HepG2 (cell line): ENCODE data around the gene PRRT1. TPM values are rescaled to one million over a fixed set of nuclear protein-coding genes. Genes with fewer than 3 reads are reported as not detected.

Experiments
- ATAC-seq: fragments of 200-7000 bp; cut with Tn5 transposase; 3 replicates; pipeline ENCODE4 v1.9.1; 2020; ENCODE audit warnings: mild to moderate bottlenecking, moderate library complexity
- BruUV-seq: library from RNA; stranded (reverse); fragments of 400-500 nt; replicated peaks from 2 replicates; lab custom pipeline; 2021; lab: Mats Ljungman, UMichigan
- CTCF ChIA-PET: fragments of 300-600 bp; formaldehyde crosslinking; extraction: SDS; loops from one replicate; lab custom pipeline; 2021; ENCODE audit warnings: low total read pairs, inconsistent platforms, low intra/inter-chr PET ratio; lab: Yijun Ruan, JAX
- POLR2A ChIA-PET: fragments of 350-600 bp; sonication (Branson Sonifier 250); formaldehyde crosslinking; loops from one replicate; lab custom pipeline; 2020; ENCODE audit warnings: antibody characterized with exemption, inconsistent platforms; lab: Yijun Ruan, JAX
- DNase-seq: peaks from one replicate; pipeline ENCODE4 v3.0.0-alpha.2; 2015; ENCODE audit warnings: low spot score
- FAIRE-seq: peaks from 3 replicates; lab custom pipeline; 2011; peaks lifted over from hg19 to GRCh38; lab: Jason Lieb, UNC
- H2AFZ ChIP-seq: one replicate; pipeline ENCODE4 v1.6.1; 2011; ENCODE audit warnings: low read length, inconsistent platforms
- H3K27ac ChIP-seq: fragments of 300-600 bp; 3 replicates; pipeline ENCODE4 v1.8.0; 2011; ENCODE audit warnings: mixed run types, mild to moderate bottlenecking, mixed read lengths, low read length, inconsistent platforms; ENCODE audit not compliant: insufficient read depth; ENCODE audit errors: extremely low read length
- H3K27me3 ChIP-seq, 2 experiments: fragments of 200-600 bp in 1 of 2; 2 replicates in 1 of 2; 3 replicates in 1 of 2; pipeline versions ENCODE4 v1.6.0 to v1.8.0; 2011; ENCODE audit warnings: low read length in 2 of 2, mild to moderate bottlenecking in 2 of 2, moderate library complexity in 2 of 2, inconsistent platforms in 1 of 2; ENCODE audit not compliant: insufficient read depth in 2 of 2, control insufficient read depth in 1 of 2
- H3K36me3 ChIP-seq, 2 experiments: fragments of 200-600 bp in 1 of 2; replicated peaks in 1 of 2; 2 replicates in 1 of 2; 3 replicates in 1 of 2; pipeline versions ENCODE4 v1.5.1 to v1.8.0; 2011; ENCODE audit warnings: low read length in 2 of 2, inconsistent platforms in 1 of 2; ENCODE audit not compliant: insufficient read depth in 2 of 2, control insufficient read depth in 1 of 2
- H3K4me1 ChIP-seq: 2 replicates; pipeline ENCODE4 v1.5.1; 2012; ENCODE audit warnings: low read length, inconsistent platforms; ENCODE audit not compliant: insufficient read depth
- H3K4me2 ChIP-seq: 2 replicates; pipeline ENCODE4 v1.6.0; 2011; ENCODE audit warnings: low read depth, low read length, inconsistent platforms
- H3K4me3 ChIP-seq, 3 experiments: fragments of 200-600 bp in 1 of 3; sonication (generic), shearing (Covaris generic) in 1 of 3; replicated peaks in 1 of 3; 2 replicates each; pipeline ENCODE4 v1.5.1; 2011 to 2016; ENCODE audit warnings: low read length in 3 of 3, inconsistent platforms in 2 of 3, low read depth in 2 of 3, mild to moderate bottlenecking in 2 of 3, control low read depth in 1 of 3, mixed read lengths in 1 of 3; ENCODE audit not compliant: insufficient read depth in 1 of 3
- H3K79me2 ChIP-seq: one replicate; pipeline ENCODE4 v1.6.1; 2011; ENCODE audit warnings: low read length, inconsistent platforms; ENCODE audit not compliant: insufficient read depth
- H3K9ac ChIP-seq: 2 replicates; pipeline ENCODE4 v1.6.0; 2011; ENCODE audit warnings: mild to moderate bottlenecking, low read depth, low read length, inconsistent platforms; ENCODE audit not compliant: insufficient read depth
- H3K9me3 ChIP-seq: 2 replicates; pipeline ENCODE4 v1.5.1; 2012; ENCODE audit warnings: mild to moderate bottlenecking, low read length
- H4K20me1 ChIP-seq: 2 replicates; pipeline ENCODE4 v1.6.0; 2011; ENCODE audit warnings: inconsistent platforms, mild to moderate bottlenecking, low read length, moderate library complexity; ENCODE audit not compliant: insufficient read depth
- ETS1 ChIP-seq: sonication (generic); formaldehyde crosslinking; IDR thresholded peaks from 2 replicates; pipeline ENCODE4 v1.4.0; 2020; ENCODE audit warnings: missing genetic modification reagents
- HCFC1 ChIP-seq: fragments of 150-350 bp; IDR thresholded peaks from 2 replicates; pipeline ENCODE4 v1.6.1; 2014; ENCODE audit warnings: low read depth, low read length
- HMGXB4 ChIP-seq, 2 experiments: sonication (generic) in 1 of 2; formaldehyde crosslinking in 1 of 2; IDR thresholded peaks; 2 replicates each; pipeline versions ENCODE4 v1.4.0 to v1.6.1; 2018 to 2020; ENCODE audit warnings: missing genetic modification reagents in 2 of 2, borderline replicate concordance in 1 of 2, low read depth in 1 of 2, mild to moderate bottlenecking in 1 of 2, missing biosample characterization in 1 of 2
- ISL2 ChIP-seq: sonication (generic); formaldehyde crosslinking; IDR thresholded peaks from 2 replicates; pipeline ENCODE4 v1.5.0; 2020; ENCODE audit warnings: missing genetic modification reagents
- MXD3 ChIP-seq: IDR thresholded peaks from 2 replicates; pipeline ENCODE4 v1.6.1; 2016; ENCODE audit warnings: mild to moderate bottlenecking, missing biosample characterization, missing genetic modification reagents
- RFX1 ChIP-seq: fragments of 450-650 bp; IDR thresholded peaks from 2 replicates; pipeline ENCODE4 v1.6.1; 2017
- ZBTB43 ChIP-seq: sonication (generic); formaldehyde crosslinking; conservative IDR thresholded peaks from 2 replicates; pipeline ENCODE4 v1.4.0; 2020; ENCODE audit warnings: missing genetic modification reagents
- ZNF224 ChIP-seq: sonication (generic); formaldehyde crosslinking; IDR thresholded peaks from 2 replicates; pipeline ENCODE4 v1.5.0; 2020; ENCODE audit warnings: mild to moderate bottlenecking, missing genetic modification reagents
- ZNF230 ChIP-seq: sonication (generic); formaldehyde crosslinking; IDR thresholded peaks from 2 replicates; pipeline ENCODE4 v1.4.0; 2020; ENCODE audit warnings: mild to moderate bottlenecking, missing genetic modification reagents
- ZNF44 ChIP-seq: sonication (generic); formaldehyde crosslinking; IDR thresholded peaks from 2 replicates; pipeline ENCODE4 v1.5.1; 2020; ENCODE audit warnings: mild to moderate bottlenecking, missing genetic modification reagents
- ZNF607 ChIP-seq: sonication (generic); formaldehyde crosslinking; IDR thresholded peaks from 2 replicates; pipeline ENCODE4 v1.5.1; 2020; ENCODE audit warnings: missing genetic modification reagents, mild to moderate bottlenecking, borderline replicate concordance
- ZNF784 ChIP-seq: sonication (generic); formaldehyde crosslinking; IDR thresholded peaks from 2 replicates; pipeline ENCODE4 v1.5.1; 2020; ENCODE audit warnings: missing genetic modification reagents, mild to moderate bottlenecking, borderline replicate concordance
- WGBS: methylation state at CpG from one replicate; pipeline ENCODE4 v1.1.6; 2017; ENCODE audit warnings: low lambda C conversion rate; 5-methylcytosine and 5-hydroxymethylcytosine counted together
- in situ Hi-C: cut with HindIII; loops from 2 replicates; pipeline ENCODE4 v1.10.0; 2017; ENCODE audit warnings: low pct_unique_long_range_greater_than_20kb; ENCODE audit not compliant: extremely low pct_ligation_motif_present
- intact Hi-C: fragments of 100-400 bp; cut with micrococcal nuclease; formaldehyde crosslinking; loops from one replicate; pipeline ENCODE4 v1.10.0; 2022; ENCODE audit not compliant: unreplicated experiment
- polyA plus RNA-seq, 8 experiments: library from polyadenylated mRNA; depleted of rRNA in 3 of 8; stranded (reverse) in 7 of 8; unstranded in 1 of 8; fragments of >200 nt; fragmentation: Illumina TruSeq in 4 of 8; extraction: Trizol in 4 of 8; gene quantifications; 2 replicates each; pipeline versions ENCODE4 v1.2.1 to v1.2.3, GENCODE V29; 2011 to 2016; ENCODE audit warnings: low read depth in 4 of 8, missing spikeins in 1 of 8, mixed read lengths in 1 of 8; ENCODE audit not compliant: insufficient read depth in 1 of 8
- total RNA-seq, 5 experiments: library from RNA; depleted of rRNA; stranded (reverse); fragments of >200 nt; fragmentation: Illumina TruSeq; extraction: Trizol; gene quantifications; 2 replicates each; pipeline ENCODE4 v1.2.3, GENCODE V29; 2016; ENCODE audit warnings: low read depth in 1 of 5
- TF ChIP-seq, protein P1 (sequence below): sonication (generic); formaldehyde crosslinking; IDR thresholded peaks from 2 replicates; pipeline ENCODE4 v1.9.0; 2021; ENCODE audit warnings: missing genetic modification reagents, mild to moderate bottlenecking, borderline replicate concordance

The PRRT1 gene
- total and polyA plus RNA-seq, 2 of the 13 experiments (the other 11 are each of a cell fraction or from before 2014, with no cell fraction given): 0.64 to 1.4 TPM

DNA sequence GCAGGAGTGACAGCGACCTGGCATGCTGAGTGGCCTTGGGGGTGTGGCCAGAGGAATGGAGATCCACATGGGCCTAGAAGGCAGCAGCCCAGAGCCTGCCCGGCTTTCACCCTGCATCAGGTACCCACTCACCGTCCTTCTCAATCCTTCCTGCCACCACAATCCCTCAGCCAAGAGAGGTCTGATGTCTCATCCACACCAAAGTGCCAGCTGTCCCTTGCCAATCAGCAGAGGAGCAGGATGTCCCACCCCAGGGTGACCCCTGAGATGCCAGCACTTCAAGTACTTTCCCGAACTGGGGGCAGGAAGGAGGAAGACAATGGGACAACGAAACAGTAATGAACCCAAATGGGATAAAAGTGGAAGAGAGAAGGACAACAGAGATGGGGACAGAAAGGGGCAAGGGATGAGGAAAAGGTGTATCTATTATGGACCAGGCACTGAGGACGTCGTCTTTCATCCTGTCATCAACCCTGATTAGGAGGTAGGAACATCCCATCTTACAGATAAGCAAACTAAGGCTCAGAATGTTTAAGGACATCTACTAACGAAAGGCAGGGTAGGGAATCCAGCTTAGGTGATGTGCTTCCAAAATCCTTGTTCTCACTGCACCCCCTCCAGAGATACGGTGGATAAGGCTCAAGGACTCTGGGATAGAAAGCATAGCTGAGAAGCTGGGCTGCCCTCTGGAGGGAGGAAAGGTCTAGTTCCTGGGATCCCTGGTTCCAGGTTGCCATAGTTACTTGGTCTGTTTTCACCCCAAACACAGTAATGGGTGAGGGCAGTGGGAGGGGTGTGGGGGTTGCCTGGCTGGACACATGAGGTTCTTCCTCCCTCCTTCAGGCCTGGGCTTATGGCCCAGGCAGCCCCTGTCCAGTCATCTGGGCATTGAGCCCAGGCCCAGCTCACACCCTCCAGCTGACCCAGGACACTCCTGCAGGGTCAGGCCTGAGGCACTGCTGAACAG is 38.1 kb downstream of the PRRT1 start (continued):
- TF ChIP-seq HMGXB4 (CRISPR knock-in tag; IDR thresholded peaks at IDR 0.05; ENCODE audit: borderline replicate concordance in 1 of 2, low read depth in 1 of 2) (no peak), HCFC1 (no peak), MXD3 (CRISPR knock-in tag) (no peak), ZNF607 (CRISPR knock-in tag) (no peak)

- POLR2A ChIA-PET: no interaction called here
- H2AFZ ChIP-seq: no peak overlapping the region
- no peaks in the 10 kb centered on the region for H4K20me1 ChIP-seq
- H3K79me2 ChIP-seq: no peaks in the 10 kb centered on the region
- H3K4me1 ChIP-seq: peaks cover 16% of the 10 kb centered on the region
- intact Hi-C loops (no loop called here), in situ Hi-C loops (no loop called here)
- H3K27ac ChIP-seq: no peak overlapping the region
- H3K4me3 ChIP-seq: no peak overlapping the region
- peaks cover 0 to 12% of the 10 kb centered on the region in 2 experiments; a peak in 3 of 5 replicates for H3K27me3 ChIP-seq
- CTCF ChIA-PET: no interaction called here
- no peak overlapping the region for H3K9ac ChIP-seq
- WGBS: 86% methylated on average over 9 of the region's 9 CpGs
- no peaks in the 10 kb centered on the region for H3K9me3 ChIP-seq
- peaks cover 3 to 21% of the 10 kb centered on the region in 2 experiments for H3K36me3 ChIP-seq
- no peak for ATAC-seq
- FAIRE-seq: no peak
- BruUV-seq: no TSS peak
- no peak overlapping the region for H3K4me2 ChIP-seq
- DNase-seq: no peak
- TF ChIP-seq, protein P1, sequence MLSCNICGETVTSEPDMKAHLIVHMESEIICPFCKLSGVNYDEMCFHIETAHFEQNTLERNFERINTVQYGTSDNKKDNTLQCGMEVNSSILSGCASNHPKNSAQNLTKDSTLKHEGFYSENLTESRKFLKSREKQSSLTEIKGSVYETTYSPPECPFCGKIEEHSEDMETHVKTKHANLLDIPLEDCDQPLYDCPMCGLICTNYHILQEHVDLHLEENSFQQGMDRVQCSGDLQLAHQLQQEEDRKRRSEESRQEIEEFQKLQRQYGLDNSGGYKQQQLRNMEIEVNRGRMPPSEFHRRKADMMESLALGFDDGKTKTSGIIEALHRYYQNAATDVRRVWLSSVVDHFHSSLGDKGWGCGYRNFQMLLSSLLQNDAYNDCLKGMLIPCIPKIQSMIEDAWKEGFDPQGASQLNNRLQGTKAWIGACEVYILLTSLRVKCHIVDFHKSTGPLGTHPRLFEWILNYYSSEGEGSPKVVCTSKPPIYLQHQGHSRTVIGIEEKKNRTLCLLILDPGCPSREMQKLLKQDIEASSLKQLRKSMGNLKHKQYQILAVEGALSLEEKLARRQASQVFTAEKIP: no peak
- TF ChIP-seq ZNF44 (CRISPR knock-in tag) (no peak), ETS1 (CRISPR knock-in tag) (no peak), ISL2 (CRISPR knock-in tag) (no peak), ZNF784 (CRISPR knock-in tag) (no peak), RFX1 (no peak), ZNF224 (CRISPR knock-in tag) (no peak), ZNF230 (CRISPR knock-in tag) (no peak), ZBTB43 (no peak)
Measured at GRCh38 chr6:32112431-32112980, 39.2 kb downstream of the PRRT1 start.
